ENCODE data around the gene PCCA.

DNA sequence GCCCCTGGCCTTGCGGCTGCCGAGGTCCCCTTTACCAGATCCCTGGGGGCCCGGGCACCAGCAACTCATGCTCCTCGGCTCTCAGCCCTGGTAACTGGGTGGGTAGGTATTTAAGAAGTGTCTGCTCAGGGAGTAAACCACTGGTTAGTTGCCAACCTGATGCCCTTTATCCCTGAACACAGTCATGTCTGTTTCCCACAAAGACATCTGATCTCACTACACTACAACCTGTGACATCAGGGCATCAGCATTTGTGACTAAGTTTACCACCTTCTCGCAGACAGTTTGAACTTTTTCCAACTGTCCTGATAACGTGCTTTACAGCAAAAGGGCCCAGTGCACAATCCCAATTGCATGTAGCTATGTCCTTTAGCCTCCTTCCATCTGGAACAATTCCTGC lies 477.6 kb downstream of the PCCA start:
- TF ChIP-seq, protein P1, sequence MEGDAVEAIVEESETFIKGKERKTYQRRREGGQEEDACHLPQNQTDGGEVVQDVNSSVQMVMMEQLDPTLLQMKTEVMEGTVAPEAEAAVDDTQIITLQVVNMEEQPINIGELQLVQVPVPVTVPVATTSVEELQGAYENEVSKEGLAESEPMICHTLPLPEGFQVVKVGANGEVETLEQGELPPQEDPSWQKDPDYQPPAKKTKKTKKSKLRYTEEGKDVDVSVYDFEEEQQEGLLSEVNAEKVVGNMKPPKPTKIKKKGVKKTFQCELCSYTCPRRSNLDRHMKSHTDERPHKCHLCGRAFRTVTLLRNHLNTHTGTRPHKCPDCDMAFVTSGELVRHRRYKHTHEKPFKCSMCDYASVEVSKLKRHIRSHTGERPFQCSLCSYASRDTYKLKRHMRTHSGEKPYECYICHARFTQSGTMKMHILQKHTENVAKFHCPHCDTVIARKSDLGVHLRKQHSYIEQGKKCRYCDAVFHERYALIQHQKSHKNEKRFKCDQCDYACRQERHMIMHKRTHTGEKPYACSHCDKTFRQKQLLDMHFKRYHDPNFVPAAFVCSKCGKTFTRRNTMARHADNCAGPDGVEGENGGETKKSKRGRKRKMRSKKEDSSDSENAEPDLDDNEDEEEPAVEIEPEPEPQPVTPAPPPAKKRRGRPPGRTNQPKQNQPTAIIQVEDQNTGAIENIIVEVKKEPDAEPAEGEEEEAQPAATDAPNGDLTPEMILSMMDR (IDR thresholded peaks at IDR 0.05) = no peak
- no peak for TF ChIP-seq POLR2A (IDR thresholded peaks at IDR 0.05)
- TF ChIP-seq POLR2AphosphoS5 (IDR thresholded peaks at IDR 0.05) = no peak

All from breast epithelium (tissue), 3 donors.